Mesenchymal stem cell (in vitro differentiated cells and primary cell): ENCODE measurements around the gene KRT14.
A peak's percentile ranks its signal among the peaks of the same experiment; 100 is the strongest.
"Not testable (repeated sequence)": the region's sequence is repeated elsewhere in the genome, so short reads cannot be mapped to it uniquely, and the experiment has no call there.

Source experiments
- DNase-seq: peaks from one replicate; pipeline ENCODE4 v3.0.0-alpha.2; 2013
- H2AFZ ChIP-seq: one replicate; pipeline ENCODE4 v1.6.1; 2013; ENCODE audit warnings: low read depth, mild to moderate bottlenecking, control low read depth, inconsistent platforms, low read length, moderate library complexity
- H2AK5ac ChIP-seq: 2 replicates; pipeline ENCODE4 v1.6.1; 2013; ENCODE audit warnings: low read length, moderate library complexity, mild to moderate bottlenecking, inconsistent platforms; ENCODE audit not compliant: severe bottlenecking
- H2BK120ac ChIP-seq: one replicate; pipeline ENCODE4 v1.6.1; 2013; ENCODE audit warnings: low read depth, mild to moderate bottlenecking, inconsistent platforms, low read length, moderate library complexity
- H2BK12ac ChIP-seq, 2 experiments: one replicate each; pipeline ENCODE4 v1.6.1; 2013; ENCODE audit warnings: inconsistent platforms in 2 of 2, low read length in 2 of 2, mild to moderate bottlenecking in 2 of 2, moderate library complexity in 2 of 2, control low read depth in 1 of 2
- H2BK15ac ChIP-seq: one replicate; pipeline ENCODE4 v1.6.1; 2013; ENCODE audit warnings: mild to moderate bottlenecking, low read depth, inconsistent platforms; ENCODE audit not compliant: poor library complexity, severe bottlenecking
- H2BK5ac ChIP-seq: 2 replicates; pipeline ENCODE4 v1.6.1; 2013; ENCODE audit warnings: low read depth, mild to moderate bottlenecking, low read length, control low read depth, inconsistent platforms; ENCODE audit not compliant: poor library complexity, severe bottlenecking
- H3K14ac ChIP-seq, 2 experiments: one replicate each; pipeline ENCODE4 v1.6.1; 2013; ENCODE audit warnings: inconsistent platforms in 2 of 2, low read length in 2 of 2, control low read depth in 1 of 2, mild to moderate bottlenecking in 1 of 2, moderate library complexity in 1 of 2
- H3K18ac ChIP-seq, 2 experiments: one replicate each; pipeline ENCODE4 v1.6.1; 2013; ENCODE audit warnings: inconsistent platforms in 2 of 2, low read length in 2 of 2, control low read depth in 1 of 2, low read depth in 1 of 2, mild to moderate bottlenecking in 1 of 2
- H3K23ac ChIP-seq, 2 experiments: one replicate each; pipeline ENCODE4 v1.6.1; 2013; ENCODE audit warnings: inconsistent platforms in 2 of 2, low read length in 2 of 2, mild to moderate bottlenecking in 2 of 2, moderate library complexity in 2 of 2, control low read depth in 1 of 2
- H3K27ac ChIP-seq: 2 replicates; pipeline ENCODE4 v1.5.1; 2013; ENCODE audit warnings: mild to moderate bottlenecking, moderate library complexity, low read length, control low read depth, inconsistent platforms; ENCODE audit not compliant: poor library complexity, severe bottlenecking
- H3K27me3 ChIP-seq, 2 experiments: 2 replicates each; pipeline versions ENCODE4 v1.6.1 to v1.7.0; 2013; ENCODE audit warnings: low read length in 2 of 2, mild to moderate bottlenecking in 2 of 2, moderate library complexity in 2 of 2, control low read depth in 1 of 2, inconsistent platforms in 1 of 2; ENCODE audit not compliant: control insufficient read depth in 1 of 2, insufficient read depth in 1 of 2
- H3K36me3 ChIP-seq, 2 experiments: 2 replicates each; pipeline versions ENCODE4 v1.6.1 to v1.7.0; 2013; ENCODE audit warnings: low read length in 2 of 2, control low read depth in 1 of 2, inconsistent platforms in 1 of 2, low read depth in 1 of 2, mild to moderate bottlenecking in 1 of 2; ENCODE audit not compliant: insufficient read depth in 2 of 2, control insufficient read depth in 1 of 2
- H3K4ac ChIP-seq, 2 experiments: one replicate each; pipeline ENCODE4 v1.6.1; 2013; ENCODE audit warnings: inconsistent platforms in 2 of 2, low read length in 2 of 2, mild to moderate bottlenecking in 2 of 2, moderate library complexity in 2 of 2, control low read depth in 1 of 2, low read depth in 1 of 2
- H3K4me1 ChIP-seq: 2 replicates; pipeline ENCODE4 v1.6.1; 2013; ENCODE audit warnings: low read depth, low read length, control low read depth; ENCODE audit not compliant: control insufficient read depth, insufficient read depth
- H3K4me2 ChIP-seq: 2 replicates; pipeline ENCODE4 v1.6.1; 2013; ENCODE audit warnings: low read length, mild to moderate bottlenecking, inconsistent platforms; ENCODE audit not compliant: poor library complexity, severe bottlenecking
- H3K4me3 ChIP-seq, 2 experiments: 2 replicates each; pipeline versions ENCODE4 v1.5.1 to v1.7.0; 2013; ENCODE audit warnings: low read length in 2 of 2, mild to moderate bottlenecking in 2 of 2, control low read depth in 1 of 2, low read depth in 1 of 2; ENCODE audit not compliant: insufficient read depth in 1 of 2
- H3K79me1 ChIP-seq: replicated peaks from 2 replicates; pipeline ENCODE4 v1.6.1; 2013; ENCODE audit warnings: mild to moderate bottlenecking, control low read depth, low read length, inconsistent platforms; ENCODE audit not compliant: poor library complexity, severe bottlenecking
- H3K9ac ChIP-seq: 2 replicates; pipeline ENCODE4 v1.7.0; 2013; ENCODE audit warnings: mild to moderate bottlenecking, low read length, moderate library complexity
- H3K9me3 ChIP-seq: 2 replicates; pipeline ENCODE4 v1.7.0; 2013; ENCODE audit warnings: mild to moderate bottlenecking, low read length; ENCODE audit not compliant: control insufficient read depth
- H4K8ac ChIP-seq: one replicate; pipeline ENCODE4 v1.6.1; 2013; ENCODE audit warnings: inconsistent platforms, mild to moderate bottlenecking, low read length, moderate library complexity
- H4K91ac ChIP-seq: one replicate; pipeline ENCODE4 v1.6.1; 2013; ENCODE audit warnings: mild to moderate bottlenecking, low read length, inconsistent platforms
- WGBS: methylation state at CpG from one replicate; pipeline ENCODE4 v1.1.7; 2013; ENCODE audit warnings: mixed read lengths; 5-methylcytosine and 5-hydroxymethylcytosine counted together

The KRT14 gene

GRCh38 chr17:41621916-41622315 lies 35.2 kb upstream of the KRT14 start:
- no peak overlapping the region for H3K18ac ChIP-seq

GRCh38 chr17:41621435-41621817 lies 34.7 kb upstream of the KRT14 start:
- peak overlapping the region; percentile 26 for H2AK5ac ChIP-seq

More at GRCh38 chr17:41621916-41622315, 35.2 kb upstream of the KRT14 start:
- no peak for DNase-seq
- Histone ChIP-seq H3K9ac (no peak overlapping the region), H4K8ac (no peak overlapping the region), H4K91ac (no peak overlapping the region), H2BK12ac (no peak overlapping the region), H2BK120ac (no peak overlapping the region), H3K36me3 (no peaks in the 10 kb centered on the region), H2BK15ac (no peak overlapping the region), H2AK5ac (no peak overlapping the region), H3K79me1 (no peaks in the 10 kb centered on the region), H3K4ac (no peak overlapping the region), H3K4me3 (no peak overlapping the region), H2AFZ (no peak overlapping the region), H3K23ac (no peak overlapping the region), H2BK5ac (no peak overlapping the region), H3K4me2 (no peak overlapping the region), H3K27me3 (peaks cover 5 to 33% of the 10 kb centered on the region in 2 experiments), H3K27ac (no peak overlapping the region), H3K14ac (no peak overlapping the region), H3K4me1 (peaks cover 37% of the 10 kb centered on the region), H3K9me3 (no peaks in the 10 kb centered on the region)
- WGBS = 78% methylated on average over 2 of the region's 2 CpGs

GRCh38 chr17:41620583-41621434 lies 34.1 kb upstream of the KRT14 start:
- H3K27me3 ChIP-seq = peaks cover 10 to 41% of the 10 kb centered on the region in 2 experiments
- no peak overlapping the region for H3K9ac ChIP-seq

More at GRCh38 chr17:41621435-41621817, 34.7 kb upstream of the KRT14 start:
- H3K4me3 ChIP-seq, DNase-seq, H3K9me3 ChIP-seq, H2BK15ac ChIP-seq, H3K18ac ChIP-seq, H3K27ac ChIP-seq, H4K8ac ChIP-seq, H2BK12ac ChIP-seq, H2AFZ ChIP-seq, H3K79me1 ChIP-seq, H3K4me2 ChIP-seq, H3K23ac ChIP-seq, H4K91ac ChIP-seq, H3K9ac ChIP-seq, H3K14ac ChIP-seq, H2BK120ac ChIP-seq, H3K4ac ChIP-seq, H3K36me3 ChIP-seq: not testable (repeated sequence)
- peaks cover 7 to 35% of the 10 kb centered on the region in 2 experiments for H3K27me3 ChIP-seq
- peaks cover 33% of the 10 kb centered on the region for H3K4me1 ChIP-seq
- WGBS = 93% methylated on average over 11 of the region's 11 CpGs
- H2BK5ac ChIP-seq = peak overlapping the region; percentile 47

GRCh38 chr17:41619927-41620582 lies 33.4 kb upstream of the KRT14 start:
- H3K4me2 ChIP-seq, H2BK5ac ChIP-seq, H2BK15ac ChIP-seq, H3K36me3 ChIP-seq, H4K91ac ChIP-seq, H3K14ac ChIP-seq, H2BK120ac ChIP-seq, H3K18ac ChIP-seq, H3K4ac ChIP-seq, H3K4me3 ChIP-seq, H3K79me1 ChIP-seq, H3K9ac ChIP-seq, H2BK12ac ChIP-seq, H2AFZ ChIP-seq, H4K8ac ChIP-seq, H3K9me3 ChIP-seq, H3K27ac ChIP-seq, H2AK5ac ChIP-seq, H3K23ac ChIP-seq, DNase-seq: not testable (repeated sequence)
- Histone ChIP-seq H3K4me1 (peaks cover 27% of the 10 kb centered on the region), H3K27me3 (peaks cover 10 to 44% of the 10 kb centered on the region in 2 experiments)
- WGBS = 85% methylated on average over 6 of the region's 6 CpGs

More at GRCh38 chr17:41620583-41621434, 34.1 kb upstream of the KRT14 start:
- H3K14ac ChIP-seq = no peak overlapping the region
- no peaks in the 10 kb centered on the region for H3K36me3 ChIP-seq
- H3K27ac ChIP-seq = no peak overlapping the region
- peak overlapping the region; percentile 47 for H2BK5ac ChIP-seq
- H4K91ac ChIP-seq = no peak overlapping the region
- H3K4ac ChIP-seq = no peak overlapping the region
- no peak overlapping the region for H3K18ac ChIP-seq
- H2BK12ac ChIP-seq = no peak overlapping the region
- no peak overlapping the region for H3K4me3 ChIP-seq
- H2AFZ ChIP-seq = no peak overlapping the region
- H3K4me2 ChIP-seq = no peak overlapping the region
- DNase-seq = no peak
- H3K79me1 ChIP-seq = no peaks in the 10 kb centered on the region
- H2AK5ac ChIP-seq = peak overlapping the region; percentile 26
- H3K4me1 ChIP-seq = peaks cover 30% of the 10 kb centered on the region
- H2BK120ac ChIP-seq = no peak overlapping the region
- no peaks in the 10 kb centered on the region for H3K9me3 ChIP-seq
- 81% methylated on average over 21 of the region's 21 CpGs for WGBS
- no peak overlapping the region for H2BK15ac ChIP-seq
- H4K8ac ChIP-seq = no peak overlapping the region
- H3K23ac ChIP-seq = no peak overlapping the region
